ENCODE data around the gene TRPT1.

TRPT1 gene

GRCh38 chr11:64258946-64259532, 33.1 kb upstream of the TRPT1 start:
- Histone ChIP-seq H3K36me3 (ENCODE audit: control insufficient read depth, low read length) (peaks cover 48% of the 10 kb centered on the region), H3K4me2 (ENCODE audit: low read length) (no peak overlapping the region), H4K20me1 (ENCODE audit: control insufficient read depth, insufficient read depth, low read depth, low read length) (no peaks in the 10 kb centered on the region), H3K79me2 (ENCODE audit: control insufficient read depth, low read length) (no peaks in the 10 kb centered on the region), H3K4me3 (ENCODE audit: low read length) (no peak overlapping the region), H3K9me2 (replicated peaks; ENCODE audit: control insufficient read depth, low read length) (no peaks in the 10 kb centered on the region), H3K4me1 (ENCODE audit: control insufficient read depth, low read length) (no peaks in the 10 kb centered on the region), H3K9me3 (ENCODE audit: control insufficient read depth, insufficient read depth, low read length) (no peaks in the 10 kb centered on the region), H3K27me3 (ENCODE audit: control insufficient read depth, low read length) (no peaks in the 10 kb centered on the region), H3F3A (ENCODE audit: control insufficient read depth, insufficient read depth) (no peaks in the 10 kb centered on the region), H3K27ac (ENCODE audit: low read depth, low read length) (no peak overlapping the region)
- TF ChIP-seq EZH2phosphoT487 (IDR thresholded peaks at IDR 0.05; ENCODE audit: borderline replicate concordance, low read length) = no peak
- TF ChIP-seq CTCF (IDR thresholded peaks at IDR 0.05; ENCODE audit: low read depth, low read length, poor library complexity, severe bottlenecking) = no peak

- peaks cover 44% of the 10 kb centered on the region for H3K36me3 ChIP-seq (ENCODE audit: control insufficient read depth, low read length)
- no peaks in the 10 kb centered on the region for H3K79me2 ChIP-seq (ENCODE audit: control insufficient read depth, low read length)
- H3K4me1 ChIP-seq (ENCODE audit: control insufficient read depth, low read length) = no peaks in the 10 kb centered on the region; the same call in 1 of the 2 replicates
- no peak overlapping the region for H3K4me2 ChIP-seq (ENCODE audit: low read length)
- no peak overlapping the region for H3K4me3 ChIP-seq (ENCODE audit: low read length)
- no peak for TF ChIP-seq EZH2phosphoT487 (IDR thresholded peaks at IDR 0.05; ENCODE audit: borderline replicate concordance, low read length)
- no peak for TF ChIP-seq CTCF (IDR thresholded peaks at IDR 0.05; ENCODE audit: low read depth, low read length, poor library complexity, severe bottlenecking)
- H3K9me3 ChIP-seq (ENCODE audit: control insufficient read depth, insufficient read depth, low read length) = no peaks in the 10 kb centered on the region
- no peaks in the 10 kb centered on the region for H3K27me3 ChIP-seq (ENCODE audit: control insufficient read depth, low read length)
- no peaks in the 10 kb centered on the region for H3F3A ChIP-seq (ENCODE audit: control insufficient read depth, insufficient read depth)
- no peaks in the 10 kb centered on the region for H4K20me1 ChIP-seq (ENCODE audit: control insufficient read depth, insufficient read depth, low read depth, low read length)
- no peaks in the 10 kb centered on the region for H3K9me2 ChIP-seq (replicated peaks; ENCODE audit: control insufficient read depth, low read length)
- no peak overlapping the region for H3K27ac ChIP-seq (ENCODE audit: low read depth, low read length)
These were observed 32.4 kb upstream of the TRPT1 start for GRCh38 chr11:64258356-64258755.

- Histone ChIP-seq H3K4me3 (ENCODE audit: low read length) (no peak overlapping the region), H3K79me2 (ENCODE audit: control insufficient read depth, low read length) (peaks cover 15% of the 10 kb centered on the region), H3K4me2 (ENCODE audit: low read length) (no peak overlapping the region), H3F3A (ENCODE audit: control insufficient read depth, insufficient read depth) (0 out of 2 replicates have a peak, but pooled peaks cover 5% of the 10 kb centered on the region), H4K20me1 (ENCODE audit: control insufficient read depth, insufficient read depth, low read depth, low read length) (peaks cover 5% of the 10 kb centered on the region; the same call in 1 of the 2 replicates), H3K27me3 (ENCODE audit: control insufficient read depth, low read length) (no peaks in the 10 kb centered on the region), H3K27ac (ENCODE audit: low read depth, low read length) (no peak overlapping the region), H3K9me2 (replicated peaks; ENCODE audit: control insufficient read depth, low read length) (no peaks in the 10 kb centered on the region), H3K4me1 (ENCODE audit: control insufficient read depth, low read length) (peaks cover 14% of the 10 kb centered on the region), H3K9me3 (ENCODE audit: control insufficient read depth, insufficient read depth, low read length) (no peaks in the 10 kb centered on the region), H3K36me3 (ENCODE audit: control insufficient read depth, low read length) (peaks cover 39% of the 10 kb centered on the region)
- no peak for TF ChIP-seq EZH2phosphoT487 (IDR thresholded peaks at IDR 0.05; ENCODE audit: borderline replicate concordance, low read length)
These were observed 30.3 kb upstream of the TRPT1 start for GRCh38 chr11:64256300-64256699.
